ENCODE results near the gene C19orf38.
A peak's percentile ranks its signal among the peaks of the same experiment; 100 is the strongest.

The C19orf38 gene

DNA sequence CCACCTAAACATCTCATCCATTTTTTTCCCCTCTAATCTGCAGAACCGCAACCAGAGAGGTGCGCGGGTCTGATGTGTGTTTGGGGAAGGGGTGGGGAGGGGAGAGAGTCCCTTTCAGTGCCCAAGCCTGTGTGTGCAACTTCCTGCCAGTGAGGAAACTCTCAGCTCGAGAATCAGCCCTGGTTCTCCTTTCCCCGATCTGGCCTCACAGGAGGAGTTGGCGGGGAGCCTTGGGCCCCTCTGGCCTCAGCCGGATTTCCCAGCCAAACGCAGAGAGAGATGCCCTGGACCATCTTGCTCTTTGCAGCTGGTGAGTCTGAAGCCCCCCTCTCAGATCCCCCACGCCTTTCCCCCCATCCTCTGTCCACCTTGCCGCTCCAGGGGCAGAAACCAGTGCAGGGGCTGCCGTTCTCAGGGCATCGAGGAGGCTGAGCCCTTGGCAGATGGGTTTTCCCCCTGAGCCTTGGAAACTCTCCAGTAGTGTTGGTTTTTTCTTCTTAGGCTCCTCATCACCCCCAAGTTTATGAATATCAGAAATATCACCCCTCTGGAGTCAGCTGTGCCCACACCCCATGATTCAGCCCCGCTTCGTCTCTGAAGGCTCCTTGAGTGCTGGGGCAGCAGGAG, at the start of gene C19orf38:
C19orf38 (plus strand) TSS at position 186 of the 627 bp plus-strand sequence; CDS start at position 280, 94 bp downstream.
- DNase-seq: peak in 1 of 2 donors; percentile 23

- DNase-seq: peak in 1 of 2 donors; percentile 8
These were observed 47.7 kb upstream of the C19orf38 start for GRCh38 chr19:10800488-10800887.

- DNase-seq: no peak
These were observed 45.7 kb upstream of the C19orf38 start for GRCh38 chr19:10802479-10802878.

GRCh38 chr19:10803252-10803651, 45.0 kb upstream of the C19orf38 start:
- no peak for DNase-seq

GRCh38 chr19:10805065-10805757, 43.0 kb upstream of the C19orf38 start:
- no peak for DNase-seq

DNA sequence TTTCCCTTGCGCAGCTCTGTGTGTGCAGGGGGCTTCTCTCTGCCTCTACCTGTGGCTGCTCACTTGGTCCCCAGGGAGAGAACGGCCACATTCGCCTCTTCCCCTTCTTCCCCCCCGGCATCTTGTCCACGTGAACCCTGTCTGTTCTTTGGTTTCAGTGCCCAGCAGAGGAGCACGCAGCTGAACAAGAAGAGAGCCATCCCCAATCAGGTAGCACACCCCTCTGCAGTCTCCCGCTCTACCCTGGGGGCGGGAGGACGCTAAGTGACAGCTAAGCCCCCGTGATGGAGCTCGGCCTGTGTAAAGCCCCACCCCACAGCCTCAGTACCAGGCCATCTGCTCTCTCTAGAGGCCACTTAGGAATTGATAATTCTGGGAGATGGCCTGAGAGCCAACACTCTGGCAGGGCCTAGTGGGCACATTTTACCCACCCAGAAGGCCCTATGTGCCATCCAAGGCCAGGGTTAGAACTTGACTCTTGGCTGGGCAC, 42.4 kb upstream of the C19orf38 start:
- DNase-seq: peak in 1 of 2 donors; percentile 15

DNA sequence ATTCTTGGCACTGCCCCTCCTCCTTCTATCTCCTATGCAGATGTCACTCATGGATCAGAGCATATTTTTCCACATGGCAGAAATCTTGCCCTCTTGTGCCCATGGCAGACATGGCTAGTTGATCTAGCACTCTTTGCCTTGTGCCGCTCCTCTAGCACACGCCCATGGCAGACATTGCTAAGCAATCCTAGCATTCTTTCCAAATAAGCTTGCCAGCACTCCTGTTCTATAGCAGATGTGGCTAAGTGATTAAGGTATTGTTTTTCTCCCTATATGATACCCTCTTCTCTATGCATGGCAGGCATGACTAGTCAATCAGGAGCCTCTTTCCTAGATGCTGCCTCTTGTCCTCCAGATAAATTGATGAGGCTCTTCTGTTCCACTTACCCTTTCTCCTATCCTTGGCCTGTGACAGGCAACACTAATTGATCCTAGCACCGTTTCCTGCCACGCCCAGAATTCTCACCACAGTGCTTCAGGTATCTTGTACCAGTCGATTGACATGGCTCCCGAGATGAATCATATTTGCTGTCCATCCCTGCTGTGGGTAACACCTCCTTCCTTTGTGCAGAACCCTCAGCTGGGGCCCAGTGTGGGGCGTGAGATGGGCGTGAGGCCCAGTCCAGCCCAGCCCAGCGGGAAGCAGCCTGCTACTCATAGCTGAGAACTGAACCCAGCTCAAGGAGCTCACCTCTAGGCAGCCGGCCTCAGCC, 39.1 kb upstream of the C19orf38 start:
- no peak for DNase-seq

GRCh38 chr19:10809651-10810285, 38.4 kb upstream of the C19orf38 start:
- no peak for DNase-seq

DNA sequence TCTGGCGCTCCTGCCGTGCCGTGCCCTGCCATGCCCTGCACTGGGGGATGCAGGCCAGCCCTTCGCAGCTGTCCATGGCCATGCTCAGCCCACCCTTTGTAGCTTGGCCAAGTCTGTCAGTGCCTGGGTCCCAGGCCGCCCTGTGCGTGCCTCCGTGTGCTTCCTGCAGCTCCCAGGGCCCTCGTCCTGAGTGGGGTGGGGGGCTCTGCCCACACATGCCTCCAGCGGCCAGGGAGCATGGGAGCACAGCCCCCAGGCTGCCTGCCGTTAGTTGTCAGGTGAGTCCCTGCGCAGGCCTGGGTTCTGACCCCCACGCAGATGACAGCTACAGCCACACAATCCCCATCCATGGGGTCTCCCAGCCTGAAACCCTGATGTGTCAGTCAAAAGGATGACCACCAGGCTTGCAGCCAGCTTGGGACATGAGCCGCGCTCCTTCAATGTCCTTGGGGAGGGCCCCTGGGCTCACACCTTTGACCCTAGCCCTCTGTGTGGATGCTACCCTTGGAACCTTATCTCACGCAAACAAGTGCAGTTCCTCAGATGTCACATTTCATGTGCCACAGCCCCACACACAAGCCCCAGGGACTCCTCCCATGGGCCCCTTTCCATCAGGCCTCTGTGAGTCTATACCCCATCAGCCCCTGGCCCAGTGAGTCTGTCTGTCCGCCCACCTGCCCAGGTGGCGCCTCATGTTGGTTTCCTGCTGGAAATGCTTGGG, 36.7 kb upstream of the C19orf38 start:
- DNase-seq: no peak

- DNase-seq: no peak
These were observed 36.0 kb upstream of the C19orf38 start for GRCh38 chr19:10812196-10812595.

- DNase-seq: no peak
These were observed 35.3 kb upstream of the C19orf38 start for GRCh38 chr19:10812902-10813404.

DNA sequence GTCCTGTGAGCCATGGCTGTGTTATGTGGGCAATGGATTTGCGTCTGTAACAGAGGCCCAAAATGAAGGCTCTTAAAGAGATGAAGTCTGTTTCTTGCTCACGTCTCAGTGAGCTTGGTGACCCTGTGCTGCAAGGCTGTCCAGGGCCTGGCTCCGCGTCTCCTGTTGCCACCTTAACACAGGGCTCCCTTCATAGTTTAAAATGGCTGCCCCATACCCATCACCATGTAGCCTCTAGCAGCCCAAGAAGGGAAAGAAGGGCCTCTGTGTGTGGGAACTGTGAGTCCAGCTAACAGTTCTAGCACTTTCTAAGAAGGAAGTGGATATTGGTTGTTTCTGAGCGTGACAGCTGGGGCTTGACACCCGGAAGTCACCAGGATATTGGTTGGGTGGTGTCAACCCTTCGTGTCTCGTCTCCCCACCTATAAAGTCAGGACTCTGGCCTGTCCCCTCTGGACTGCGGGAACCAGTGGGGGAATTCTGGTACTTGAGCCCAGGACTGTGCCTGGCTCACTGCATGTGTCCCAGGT, 33.1 kb upstream of the C19orf38 start:
- no peak for DNase-seq

GRCh38 chr19:10815969-10816644, 32.1 kb upstream of the C19orf38 start:
- DNase-seq: no peak

GRCh38 chr19:10816691-10817090, 31.5 kb upstream of the C19orf38 start:
- DNase-seq: no peak

GRCh38 chr19:10817291-10818038, 30.8 kb upstream of the C19orf38 start:
- no peak for DNase-seq

DNA sequence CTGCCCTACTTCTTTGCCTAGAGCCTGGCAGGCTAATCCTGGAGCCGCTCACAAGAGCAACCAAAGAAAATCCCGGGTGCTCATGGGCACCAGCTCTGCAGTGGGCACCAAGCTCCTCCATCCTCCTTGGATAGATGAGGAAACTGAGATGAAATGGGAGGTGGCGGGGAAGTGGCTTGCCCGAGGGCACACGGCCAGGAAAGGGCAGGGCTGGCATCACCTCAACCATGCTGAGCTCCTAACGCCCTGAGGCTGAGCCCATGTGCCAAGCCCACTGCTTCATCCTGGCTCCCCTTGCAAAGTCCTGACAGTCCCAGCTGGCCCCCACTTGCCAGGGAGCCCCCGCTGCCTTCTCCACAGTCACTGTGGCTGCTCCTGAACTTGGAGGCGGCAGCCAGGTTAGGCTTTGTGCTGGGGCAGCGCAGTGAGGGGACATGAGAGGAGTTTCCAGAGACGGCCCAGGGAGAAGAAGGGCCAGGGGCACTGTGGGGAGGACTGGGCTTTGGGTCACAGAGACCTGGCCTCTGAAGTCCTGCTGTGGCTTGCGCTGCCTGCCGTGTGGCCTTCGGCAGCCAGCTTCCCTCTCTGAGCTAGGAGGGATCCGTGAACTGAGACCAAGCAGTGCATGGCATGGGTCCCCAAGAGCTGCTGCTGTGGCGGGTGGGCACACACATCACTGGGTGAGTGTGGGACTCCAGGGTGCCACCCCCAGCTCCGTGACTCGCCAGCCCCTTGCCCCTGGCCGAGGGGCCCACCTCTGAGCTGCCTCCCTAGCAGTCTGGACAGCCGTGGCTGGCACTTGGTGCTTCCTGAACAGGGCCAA, 29.7 kb upstream of the C19orf38 start:
- no peak for DNase-seq

GRCh38 chr19:10819124-10820060, 28.8 kb upstream of the C19orf38 start:
- no peak for DNase-seq

DNA sequence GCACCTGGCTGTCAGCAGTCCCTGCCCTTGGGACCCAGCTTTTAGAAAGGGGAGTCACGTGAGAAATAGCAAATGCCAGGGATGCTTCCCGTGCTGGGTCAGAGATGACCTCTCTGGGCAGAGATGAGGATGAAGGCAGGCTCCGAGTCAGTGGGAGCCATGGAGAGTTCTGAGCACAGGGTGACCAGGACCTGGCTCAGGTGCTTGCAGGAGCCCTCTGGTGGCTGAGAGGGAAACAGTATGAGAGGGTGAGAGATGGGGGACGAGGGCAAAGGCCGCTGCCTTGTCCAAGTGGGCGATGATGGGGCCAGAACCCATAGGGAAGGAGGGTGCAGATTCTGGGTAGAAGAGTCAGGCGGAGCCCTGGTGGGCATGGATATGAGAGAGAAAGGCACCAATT, 28.0 kb upstream of the C19orf38 start:
- no peak for DNase-seq

DNA sequence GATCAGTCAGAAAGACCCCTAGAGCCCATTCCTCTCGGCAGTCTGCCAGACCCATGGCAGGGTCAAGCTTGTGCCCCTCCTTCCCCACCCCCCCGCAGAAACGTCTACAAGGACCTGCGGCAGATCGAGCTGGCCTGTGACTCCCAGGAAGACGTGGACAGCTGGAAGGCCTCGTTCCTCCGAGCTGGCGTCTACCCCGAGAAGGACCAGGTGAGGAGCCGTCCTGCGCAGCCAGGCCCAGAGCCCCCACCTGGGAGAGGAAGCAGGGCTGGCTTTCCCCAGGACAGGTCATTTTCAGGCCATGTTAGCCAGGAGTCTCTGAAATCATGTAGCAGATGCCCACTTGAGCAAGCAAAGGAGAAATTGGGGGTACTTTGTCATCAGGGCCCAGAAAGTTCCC, 24.5 kb upstream of the C19orf38 start:
- DNase-seq: no peak
